Ishikawa (cell line): ENCODE results near the gene ZG16B.

Experiments used
- CEBPB ChIP-seq: IDR thresholded peaks from 2 replicates; pipeline ENCODE4 v1.6.1; 2012
- EGR1 ChIP-seq: IDR thresholded peaks from 2 replicates; pipeline ENCODE4 v1.6.1; 2012
- EP300 ChIP-seq: IDR thresholded peaks from 2 replicates; pipeline ENCODE4 v1.6.1; 2012; ENCODE audit warnings: borderline replicate concordance
- MAX ChIP-seq: IDR thresholded peaks from 2 replicates; pipeline ENCODE4 v1.6.1; 2012
- RAD21 ChIP-seq: IDR thresholded peaks from 2 replicates; pipeline ENCODE4 v1.6.1; 2012; ENCODE audit warnings: low read depth
- TAF1 ChIP-seq: IDR thresholded peaks from 2 replicates; pipeline ENCODE4 v1.6.1; 2012; ENCODE audit warnings: low read depth, mild to moderate bottlenecking
- YY1 ChIP-seq: IDR thresholded peaks from 2 replicates; pipeline ENCODE4 v1.6.1; 2012; ENCODE audit warnings: low read depth
- ZBTB7A ChIP-seq: IDR thresholded peaks from 2 replicates; pipeline ENCODE4 v1.6.1; 2012; ENCODE audit warnings: low read depth
- TF ChIP-seq, protein P1 (sequence below): IDR thresholded peaks from 2 replicates; pipeline ENCODE4 v1.6.1; 2012; ENCODE audit warnings: low read depth, mild to moderate bottlenecking

- TF ChIP-seq EP300 (no peak), EGR1 (no peak), MAX (no peak), CEBPB (no peak), ZBTB7A (no peak), RAD21 (no peak), YY1 (no peak), TAF1 (no peak)
- TF ChIP-seq, protein P1, sequence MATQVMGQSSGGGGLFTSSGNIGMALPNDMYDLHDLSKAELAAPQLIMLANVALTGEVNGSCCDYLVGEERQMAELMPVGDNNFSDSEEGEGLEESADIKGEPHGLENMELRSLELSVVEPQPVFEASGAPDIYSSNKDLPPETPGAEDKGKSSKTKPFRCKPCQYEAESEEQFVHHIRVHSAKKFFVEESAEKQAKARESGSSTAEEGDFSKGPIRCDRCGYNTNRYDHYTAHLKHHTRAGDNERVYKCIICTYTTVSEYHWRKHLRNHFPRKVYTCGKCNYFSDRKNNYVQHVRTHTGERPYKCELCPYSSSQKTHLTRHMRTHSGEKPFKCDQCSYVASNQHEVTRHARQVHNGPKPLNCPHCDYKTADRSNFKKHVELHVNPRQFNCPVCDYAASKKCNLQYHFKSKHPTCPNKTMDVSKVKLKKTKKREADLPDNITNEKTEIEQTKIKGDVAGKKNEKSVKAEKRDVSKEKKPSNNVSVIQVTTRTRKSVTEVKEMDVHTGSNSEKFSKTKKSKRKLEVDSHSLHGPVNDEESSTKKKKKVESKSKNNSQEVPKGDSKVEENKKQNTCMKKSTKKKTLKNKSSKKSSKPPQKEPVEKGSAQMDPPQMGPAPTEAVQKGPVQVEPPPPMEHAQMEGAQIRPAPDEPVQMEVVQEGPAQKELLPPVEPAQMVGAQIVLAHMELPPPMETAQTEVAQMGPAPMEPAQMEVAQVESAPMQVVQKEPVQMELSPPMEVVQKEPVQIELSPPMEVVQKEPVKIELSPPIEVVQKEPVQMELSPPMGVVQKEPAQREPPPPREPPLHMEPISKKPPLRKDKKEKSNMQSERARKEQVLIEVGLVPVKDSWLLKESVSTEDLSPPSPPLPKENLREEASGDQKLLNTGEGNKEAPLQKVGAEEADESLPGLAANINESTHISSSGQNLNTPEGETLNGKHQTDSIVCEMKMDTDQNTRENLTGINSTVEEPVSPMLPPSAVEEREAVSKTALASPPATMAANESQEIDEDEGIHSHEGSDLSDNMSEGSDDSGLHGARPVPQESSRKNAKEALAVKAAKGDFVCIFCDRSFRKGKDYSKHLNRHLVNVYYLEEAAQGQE = no peak
These were observed 25.4 kb upstream of the ZG16B start for GRCh38 chr16:2804728-2805127.
